NOMO-1 treated with DMSO at 0.1 percent for 48 hours (cell line): ENCODE data around the gene HS3ST4.

Experiments used
- DNase-seq: peaks from one replicate; lab custom pipeline; 2025; ENCODE audit not compliant: unreplicated experiment; lab: John Stamatoyannopoulos, UW

HS3ST4 gene

GRCh38 chr16:26169473-26169872, 477.7 kb downstream of the HS3ST4 start:
- DNase-seq = no peak

GRCh38 chr16:26175944-26176343, 484.2 kb downstream of the HS3ST4 start:
- peak; percentile 48 for DNase-seq

GRCh38 chr16:26177438-26177837, 485.7 kb downstream of the HS3ST4 start:
- DNase-seq = no peak

- no peak for DNase-seq
Measured at GRCh38 chr16:26178298-26178697, 486.5 kb downstream of the HS3ST4 start.

GRCh38 chr16:26186091-26186615, 494.4 kb downstream of the HS3ST4 start:
- DNase-seq = no peak
